Mesothelial cell of epicardium (in vitro differentiated cells): ENCODE results near the gene UBQLNL. TPM values are rescaled to one million over a fixed set of nuclear protein-coding genes. Genes with fewer than 3 reads are reported as not detected.

Source experiments
- DNase-seq, 2 experiments: peaks; one replicate each; pipeline ENCODE4 v3.0.0; 2021; ENCODE audit warnings: low spot score in 2 of 2; ENCODE audit not compliant: unreplicated experiment in 2 of 2
- H3K27ac Mint-ChIP-seq: 2 replicates; pipeline ENCODE4 v1.8.0; 2021; ENCODE audit warnings: mixed read lengths
- H3K27me3 Mint-ChIP-seq: 2 replicates; pipeline ENCODE4 v1.8.0; 2021; ENCODE audit warnings: low read depth, mixed read lengths
- H3K36me3 Mint-ChIP-seq: 2 replicates; pipeline ENCODE4 v1.8.0; 2021; ENCODE audit warnings: mixed read lengths
- H3K4me1 Mint-ChIP-seq: 2 replicates; pipeline ENCODE4 v1.8.0; 2021; ENCODE audit warnings: mixed read lengths
- H3K4me3 Mint-ChIP-seq: 2 replicates; pipeline ENCODE4 v1.8.0; 2021; ENCODE audit warnings: mild to moderate bottlenecking, moderate library complexity, mixed read lengths
- H3K9me3 Mint-ChIP-seq: 2 replicates; pipeline ENCODE4 v1.8.0; 2021; ENCODE audit warnings: mixed read lengths
- total RNA-seq: library from RNA; stranded (reverse); gene quantifications from 3 replicates; pipeline ENCODE4 v1.2.1, GENCODE V29; 2021
- TF ChIP-seq, protein P1 (sequence below): fragments of 200-600 bp; sonication (generic); IDR thresholded peaks from one replicate; pipeline ENCODE4 v1.5.0; 2021; ENCODE audit warnings: antibody characterized with exemption; ENCODE audit not compliant: unreplicated experiment

Gene UBQLNL
- total RNA-seq, 1 donor from 2014 or later: 2.0 TPM

DNA sequence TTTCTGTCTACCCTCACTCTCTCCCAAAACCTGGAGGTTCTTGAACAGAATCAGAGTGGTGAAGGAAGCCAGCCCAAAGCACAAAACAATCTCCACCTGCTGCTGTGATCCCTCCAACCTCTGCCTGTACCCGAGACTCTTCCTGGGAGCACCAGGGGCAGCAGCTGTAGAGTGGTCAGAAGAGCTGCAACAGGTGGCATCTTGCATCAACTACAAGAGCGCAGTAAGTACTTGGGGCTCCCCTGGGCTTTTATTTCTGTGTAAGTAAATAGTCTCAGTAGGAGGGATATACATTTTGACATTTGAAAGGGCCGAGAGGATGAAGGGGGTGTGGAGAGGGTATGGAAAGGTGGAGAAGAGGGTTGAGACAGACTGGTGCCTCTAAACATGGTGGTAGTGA is 8.3 kb upstream of the UBQLNL start:
- DNase-seq: no peak
- Mint-ChIP-seq H3K27me3 (peaks cover 9% of the 10 kb centered on the region), H3K9me3 (no peaks in the 10 kb centered on the region), H3K4me3 (no peak overlapping the region), H3K36me3 (no peaks in the 10 kb centered on the region), H3K4me1 (no peaks in the 10 kb centered on the region), H3K27ac (no peak overlapping the region)
- TF ChIP-seq, protein P1, sequence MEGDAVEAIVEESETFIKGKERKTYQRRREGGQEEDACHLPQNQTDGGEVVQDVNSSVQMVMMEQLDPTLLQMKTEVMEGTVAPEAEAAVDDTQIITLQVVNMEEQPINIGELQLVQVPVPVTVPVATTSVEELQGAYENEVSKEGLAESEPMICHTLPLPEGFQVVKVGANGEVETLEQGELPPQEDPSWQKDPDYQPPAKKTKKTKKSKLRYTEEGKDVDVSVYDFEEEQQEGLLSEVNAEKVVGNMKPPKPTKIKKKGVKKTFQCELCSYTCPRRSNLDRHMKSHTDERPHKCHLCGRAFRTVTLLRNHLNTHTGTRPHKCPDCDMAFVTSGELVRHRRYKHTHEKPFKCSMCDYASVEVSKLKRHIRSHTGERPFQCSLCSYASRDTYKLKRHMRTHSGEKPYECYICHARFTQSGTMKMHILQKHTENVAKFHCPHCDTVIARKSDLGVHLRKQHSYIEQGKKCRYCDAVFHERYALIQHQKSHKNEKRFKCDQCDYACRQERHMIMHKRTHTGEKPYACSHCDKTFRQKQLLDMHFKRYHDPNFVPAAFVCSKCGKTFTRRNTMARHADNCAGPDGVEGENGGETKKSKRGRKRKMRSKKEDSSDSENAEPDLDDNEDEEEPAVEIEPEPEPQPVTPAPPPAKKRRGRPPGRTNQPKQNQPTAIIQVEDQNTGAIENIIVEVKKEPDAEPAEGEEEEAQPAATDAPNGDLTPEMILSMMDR: no peak

DNA sequence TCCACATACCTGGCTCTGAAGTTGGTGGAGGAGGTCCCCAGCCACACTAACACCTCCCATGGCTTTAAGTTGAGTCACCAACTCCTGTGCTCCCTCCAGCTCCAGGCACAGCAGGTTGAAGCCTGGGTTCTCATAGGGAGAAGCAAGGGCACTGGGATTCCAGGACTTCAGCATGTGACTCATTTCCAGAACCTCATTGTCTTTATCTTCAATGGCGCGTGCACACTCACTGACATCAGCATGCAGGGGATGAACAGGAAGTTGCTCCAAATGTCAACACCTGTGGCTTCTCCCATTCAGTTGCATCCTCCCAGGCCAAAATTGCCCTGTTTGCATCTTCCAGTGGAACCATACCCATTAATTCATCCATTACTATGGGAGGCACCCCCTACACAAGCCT is 5.8 kb upstream of the UBQLNL start:
- TF ChIP-seq, protein P1: no peak
- Mint-ChIP-seq H3K4me3 (no peak overlapping the region), H3K27me3 (peaks cover 8% of the 10 kb centered on the region), H3K36me3 (no peaks in the 10 kb centered on the region), H3K27ac (no peak overlapping the region), H3K4me1 (no peaks in the 10 kb centered on the region), H3K9me3 (no peaks in the 10 kb centered on the region)
- DNase-seq: no peak

DNA sequence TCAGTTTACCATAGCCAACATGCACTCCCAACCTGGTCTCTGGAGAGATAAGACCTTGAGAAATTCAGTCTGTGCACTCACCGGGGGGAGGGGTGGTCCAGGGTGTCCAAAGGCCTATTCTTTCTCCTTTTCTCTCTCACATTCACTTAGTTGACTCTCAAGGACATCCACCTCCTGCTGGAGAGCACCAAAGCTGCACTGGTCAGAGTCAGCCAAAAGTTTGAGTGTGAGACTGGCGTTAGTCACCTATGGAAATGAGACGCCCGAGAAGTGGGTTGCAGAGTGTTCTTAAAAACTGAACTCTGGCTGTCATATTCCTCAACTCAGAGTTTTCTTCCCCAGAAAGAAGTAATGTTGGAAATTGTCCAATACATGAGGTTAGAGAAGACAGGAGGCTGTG is 5.0 kb upstream of the UBQLNL start:
- Mint-ChIP-seq H3K36me3 (no peaks in the 10 kb centered on the region), H3K9me3 (no peaks in the 10 kb centered on the region), H3K27me3 (peaks cover 4% of the 10 kb centered on the region), H3K27ac (no peak overlapping the region), H3K4me1 (no peaks in the 10 kb centered on the region), H3K4me3 (no peak overlapping the region)
- TF ChIP-seq, protein P1: no peak
- DNase-seq: no peak

DNA sequence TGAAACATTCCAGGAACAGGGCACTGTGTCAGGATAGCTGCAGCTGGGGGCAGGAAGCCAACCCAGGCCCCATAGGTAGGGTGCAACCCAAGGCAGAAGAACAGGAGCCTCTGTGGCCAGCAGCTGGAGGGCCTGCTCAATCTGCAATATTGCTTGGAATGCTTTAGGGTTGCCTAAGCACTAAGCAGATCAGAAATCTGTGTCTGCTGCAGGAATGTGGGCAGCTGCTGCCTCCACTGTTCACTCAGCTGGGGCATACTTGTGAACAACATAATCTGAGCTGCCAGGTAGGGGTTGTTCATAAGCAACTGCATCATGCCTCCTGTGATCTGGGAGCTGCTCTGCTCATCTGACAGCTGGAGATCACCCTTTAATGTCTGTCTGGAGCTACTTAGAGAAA is 1.7 kb downstream of the UBQLNL start:
- no peaks in the 10 kb centered on the region for H3K9me3 Mint-ChIP-seq
- H3K4me1 Mint-ChIP-seq: no peaks in the 10 kb centered on the region
- TF ChIP-seq, protein P1: no peak
- H3K4me3 Mint-ChIP-seq: no peak overlapping the region
- H3K27ac Mint-ChIP-seq: no peak overlapping the region
- DNase-seq: no peak
- no peaks in the 10 kb centered on the region for H3K36me3 Mint-ChIP-seq
- peaks cover 17% of the 10 kb centered on the region for H3K27me3 Mint-ChIP-seq

DNA sequence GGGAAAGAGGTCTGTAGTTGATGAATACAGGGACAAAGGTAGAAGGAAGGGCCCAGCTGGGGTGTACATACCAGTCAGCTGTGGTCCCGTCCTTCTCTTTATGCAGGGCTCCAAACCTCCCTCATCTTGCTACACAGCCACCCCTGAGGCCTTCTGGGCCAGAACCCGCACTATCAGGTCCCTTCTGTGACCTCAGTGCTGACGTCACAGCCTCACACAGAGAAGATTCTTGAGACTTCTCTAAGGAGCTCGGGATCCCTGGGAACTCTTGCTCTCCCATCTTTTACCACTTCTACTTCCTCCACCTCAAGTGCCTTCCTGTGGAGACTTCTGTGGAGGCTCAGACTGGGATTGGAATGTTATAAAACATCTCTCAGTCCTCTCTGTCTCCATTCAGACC is 6.7 kb downstream of the UBQLNL start, which contains the start of gene UBQLN3:
TSS of gene UBQLN3 (minus strand) at position 155 of the 400 bp plus-strand sequence. CDS start 399 bp downstream, outside the sequence.
- DNase-seq: no peak
- Mint-ChIP-seq H3K4me1 (no peaks in the 10 kb centered on the region), H3K9me3 (no peaks in the 10 kb centered on the region), H3K27ac (no peak within 1 kb of the TSS), H3K27me3 (peaks cover 19% of the 10 kb centered on the region), H3K36me3 (no peaks in the 10 kb centered on the region), H3K4me3 (no peak within 1 kb of the TSS)
- TF ChIP-seq, protein P1: no peak

DNA sequence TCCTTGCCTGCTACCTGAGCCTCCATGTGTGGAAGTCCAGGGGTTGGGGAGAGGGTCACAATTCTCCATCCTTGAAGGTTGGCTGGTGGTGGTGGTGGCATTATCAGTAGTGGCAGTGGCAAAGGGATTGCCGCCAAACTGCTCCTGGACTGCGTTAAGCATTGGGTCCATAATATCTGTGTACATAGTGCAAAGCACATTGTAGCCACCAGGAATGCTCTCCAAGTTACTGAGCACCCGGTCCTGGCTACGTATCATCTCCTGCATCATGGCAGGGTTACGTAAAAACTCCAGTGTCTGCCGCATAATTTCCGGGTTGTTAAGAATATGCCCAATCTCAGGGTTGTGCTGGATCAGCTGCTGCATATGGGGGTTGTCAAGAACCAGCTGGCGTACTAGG is 7.9 kb downstream of the UBQLNL start:
- H3K4me3 Mint-ChIP-seq: no peak overlapping the region
- H3K9me3 Mint-ChIP-seq: no peaks in the 10 kb centered on the region
- no peak overlapping the region for H3K27ac Mint-ChIP-seq

More for the DNA sequence above, 7.9 kb downstream of the UBQLNL start:
- TF ChIP-seq, protein P1: no peak
- no peaks in the 10 kb centered on the region for H3K36me3 Mint-ChIP-seq
- peaks cover 19% of the 10 kb centered on the region for H3K27me3 Mint-ChIP-seq
- DNase-seq: no peak
- no peaks in the 10 kb centered on the region for H3K4me1 Mint-ChIP-seq
